Stimulated activated CD8-positive, alpha-beta memory T cell treated with anti-CD3 and anti-CD28 coated beads, Interleukin-7, amount 100 ng/mL, for 1 hour (primary cell): ENCODE measurements around the gene SLC9A9.
"Not testable (repeated sequence)": the region's sequence is repeated elsewhere in the genome, so short reads cannot be mapped to it uniquely, and the experiment has no call there.

Experiments
- DNase-seq, 2 donors: peaks; one replicate each; pipeline ENCODE4 v3.0.0-alpha.2; 2020; ENCODE audit warnings: low read depth in 2 of 2

Gene SLC9A9

DNA sequence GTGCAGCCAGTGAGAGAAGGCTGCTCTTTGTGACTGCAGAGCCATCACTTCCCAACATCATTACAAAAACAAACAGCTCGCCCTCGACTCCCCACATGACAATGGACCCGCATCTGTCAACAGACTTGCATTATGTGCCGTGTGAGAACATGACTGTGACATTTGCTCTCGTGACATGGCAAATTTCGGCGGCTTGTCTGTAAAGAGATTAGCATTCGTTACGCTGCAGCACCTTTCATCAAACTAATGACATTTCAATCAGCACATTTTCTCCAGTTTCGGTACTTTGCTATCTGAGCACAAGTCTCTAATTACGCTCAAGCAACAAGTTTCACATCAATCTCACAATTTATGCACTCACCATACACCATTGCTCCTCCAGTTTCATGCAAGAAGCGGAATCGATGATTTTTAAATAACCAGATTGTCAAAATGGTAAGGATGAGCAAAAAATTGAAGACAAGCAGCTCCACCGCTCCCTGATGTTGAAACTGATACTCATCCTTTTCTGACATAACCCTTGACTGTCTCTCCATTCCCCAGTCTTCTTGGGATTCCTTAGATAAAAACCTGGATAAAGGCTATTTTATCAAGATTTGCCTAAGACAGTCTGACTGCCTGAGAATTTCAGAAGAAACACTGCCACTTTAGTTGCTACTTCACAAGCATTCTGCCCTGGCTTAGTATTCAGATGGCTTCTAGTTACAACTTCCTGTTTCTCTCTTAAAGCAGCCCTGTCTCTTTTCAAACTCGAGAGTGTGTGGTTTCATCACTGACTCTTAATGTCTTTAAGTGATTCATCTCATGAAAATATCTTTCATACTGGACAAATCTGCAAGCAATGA lies at the start of gene SLC9A9:
Gene SLC9A9, minus strand, starts transcription at position 682 of the 845 bp plus-strand sequence. Its CDS starts 146 bp downstream, at position 536.
- no peak for DNase-seq

DNA sequence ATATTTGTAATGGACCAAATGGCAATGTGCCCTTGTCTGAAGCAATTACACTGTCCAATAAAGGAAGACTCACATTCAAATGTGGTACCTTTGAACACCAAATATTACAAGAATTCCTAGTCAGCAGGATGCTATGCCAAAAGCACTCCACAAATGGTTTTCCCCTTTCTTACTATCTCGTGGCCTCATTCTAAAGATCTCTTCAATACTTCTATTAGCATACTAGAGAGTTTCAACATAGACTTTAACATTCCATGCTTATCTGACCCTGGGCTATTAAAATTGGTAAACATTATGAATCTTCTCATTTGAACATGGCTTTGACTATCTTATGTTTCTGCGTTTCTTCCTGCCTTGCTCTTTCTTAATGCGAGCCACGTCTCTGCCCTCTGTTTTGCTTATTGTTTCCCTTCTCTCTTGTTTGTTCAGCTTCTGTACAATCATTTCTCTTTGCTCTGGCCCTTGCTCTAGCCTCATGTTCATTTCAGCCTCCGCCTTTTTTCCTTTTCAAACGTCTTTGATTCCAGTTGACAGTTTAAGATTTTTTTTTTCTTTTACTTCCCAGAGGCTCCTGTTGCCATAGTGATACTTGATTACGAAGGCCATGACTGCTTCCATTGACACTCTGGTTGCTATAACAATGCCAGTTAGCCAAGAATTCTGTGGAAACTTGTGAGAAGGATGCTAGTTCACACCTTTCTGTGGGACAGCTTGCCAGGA lies 49.5 kb upstream of the SLC9A9 start:
- DNase-seq = no peak

DNA sequence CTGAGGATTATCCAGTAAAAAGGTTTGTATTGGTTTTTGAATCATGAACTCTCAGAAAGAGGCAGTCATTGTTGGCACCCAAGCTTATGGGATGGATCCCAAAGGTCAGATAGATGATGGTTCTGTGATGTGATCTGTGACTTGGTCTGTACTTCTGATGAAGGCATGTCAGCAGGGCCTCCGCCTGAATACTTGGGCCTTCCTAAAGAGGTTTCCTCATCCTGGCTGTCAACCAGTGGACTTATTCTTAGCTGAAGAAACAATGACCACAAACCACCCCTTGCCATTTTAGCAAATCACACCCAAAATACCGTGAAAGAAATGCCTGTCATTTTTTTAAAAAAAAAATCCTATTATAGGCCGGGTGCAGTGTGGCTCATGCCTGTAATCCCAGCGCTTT lies 48.2 kb upstream of the SLC9A9 start:
- DNase-seq = no peak

DNA sequence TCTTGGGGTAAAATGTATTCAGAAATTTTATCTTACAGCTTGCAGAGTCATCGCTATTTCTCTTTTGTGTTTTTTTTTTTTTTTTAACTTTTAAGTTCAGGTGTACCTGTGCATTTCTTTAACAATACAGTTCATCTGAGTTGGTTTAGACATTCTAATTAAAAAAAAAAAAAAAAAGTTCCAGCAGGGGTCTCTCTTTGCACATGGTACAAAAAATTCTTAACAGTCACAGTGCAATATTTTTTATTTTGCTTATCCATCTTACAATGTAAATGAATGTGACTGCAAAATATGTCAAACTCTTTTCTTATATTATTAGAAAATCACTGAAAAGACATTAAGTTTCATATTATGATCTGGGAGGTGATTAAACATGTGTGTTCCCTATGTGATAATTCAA lies 47.5 kb upstream of the SLC9A9 start:
- no peak for DNase-seq

DNA sequence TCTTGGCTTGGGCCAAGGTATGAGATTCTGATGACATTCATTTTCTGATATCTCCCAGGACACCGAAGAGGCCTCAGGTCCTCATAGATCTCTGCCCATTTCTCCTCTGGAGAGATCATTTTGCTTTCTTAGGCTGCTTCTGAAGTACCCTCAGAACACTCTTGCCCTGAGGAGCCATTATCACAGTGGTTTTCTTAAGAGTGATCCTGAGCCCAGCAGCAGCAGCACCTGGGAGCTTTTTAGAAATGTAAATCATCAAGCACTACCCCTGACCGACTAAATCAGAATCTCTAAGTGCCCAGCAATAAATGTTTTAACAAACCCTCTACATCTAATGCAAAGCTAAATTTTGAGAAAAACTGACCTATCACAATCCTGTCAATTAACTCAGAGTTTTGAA lies 40.6 kb upstream of the SLC9A9 start:
- no peak for DNase-seq

DNA sequence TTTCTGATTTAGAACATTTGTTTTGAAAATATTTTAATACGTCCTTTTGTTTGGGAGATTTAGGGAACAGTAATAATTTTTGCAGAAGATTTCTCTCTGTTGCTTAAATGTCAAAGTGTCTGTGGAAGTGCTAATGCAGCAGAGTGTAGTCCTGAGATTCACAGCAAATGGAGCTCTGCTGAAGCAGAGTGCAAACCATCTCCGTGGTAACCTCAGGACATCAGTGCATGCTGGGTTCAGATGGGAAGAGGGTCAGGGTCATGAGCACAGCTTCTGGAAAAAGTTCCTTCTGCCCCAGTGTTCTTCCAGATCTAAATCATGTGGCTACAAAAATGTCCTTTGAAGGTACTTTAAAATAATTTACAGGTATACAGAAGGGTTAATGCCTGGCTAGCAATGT lies 39.9 kb upstream of the SLC9A9 start:
- DNase-seq = no peak

DNA sequence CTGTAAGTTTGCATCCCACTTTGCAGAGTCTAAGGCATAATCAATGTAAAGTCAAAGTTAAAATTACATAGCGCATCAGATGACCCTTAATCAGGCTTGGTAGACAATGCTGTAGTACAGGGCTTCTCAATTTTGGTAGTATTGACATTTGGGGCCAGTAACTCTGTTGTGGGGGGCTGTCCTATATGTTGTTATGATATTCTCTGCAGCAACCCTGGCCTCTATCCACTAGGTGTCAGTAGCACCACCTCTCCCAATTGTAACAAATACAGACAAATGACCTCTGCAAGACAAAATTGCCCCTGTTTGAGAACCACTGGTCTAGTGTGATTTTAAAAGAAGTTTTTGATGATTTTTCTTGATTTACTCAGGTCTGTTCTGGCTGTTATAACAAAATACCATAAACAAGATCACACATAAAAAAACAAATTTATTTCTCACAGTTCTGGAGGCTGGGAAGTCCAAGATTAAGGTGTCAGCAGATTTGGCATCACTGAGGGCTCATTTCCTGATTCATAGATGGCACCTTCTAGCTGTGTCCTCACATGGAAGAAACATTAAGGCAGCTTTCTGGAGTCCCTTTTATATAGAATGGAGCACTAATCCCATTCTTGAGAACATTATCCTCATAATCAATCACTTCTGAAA lies 37.6 kb upstream of the SLC9A9 start:
- no peak for DNase-seq

DNA sequence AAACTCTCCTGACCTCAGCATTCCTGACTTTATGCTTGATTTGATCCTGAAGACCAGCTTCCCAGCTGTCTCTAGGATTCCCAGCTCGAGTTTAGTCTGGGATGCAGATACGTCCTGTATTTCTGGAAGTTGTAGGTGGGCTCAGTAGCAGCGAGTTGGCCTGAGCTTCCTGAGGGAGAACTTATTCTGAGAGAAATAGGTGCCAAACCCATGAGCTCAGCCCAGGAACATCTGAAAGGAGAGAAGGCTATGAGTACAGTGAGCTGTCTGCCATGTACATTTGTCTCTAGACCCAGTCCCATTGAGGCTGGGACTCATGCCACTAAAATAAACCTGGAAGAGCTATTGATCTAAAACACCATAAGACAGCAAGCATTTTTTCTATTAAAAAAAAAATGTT lies 36.6 kb upstream of the SLC9A9 start:
- no peak for DNase-seq

DNA sequence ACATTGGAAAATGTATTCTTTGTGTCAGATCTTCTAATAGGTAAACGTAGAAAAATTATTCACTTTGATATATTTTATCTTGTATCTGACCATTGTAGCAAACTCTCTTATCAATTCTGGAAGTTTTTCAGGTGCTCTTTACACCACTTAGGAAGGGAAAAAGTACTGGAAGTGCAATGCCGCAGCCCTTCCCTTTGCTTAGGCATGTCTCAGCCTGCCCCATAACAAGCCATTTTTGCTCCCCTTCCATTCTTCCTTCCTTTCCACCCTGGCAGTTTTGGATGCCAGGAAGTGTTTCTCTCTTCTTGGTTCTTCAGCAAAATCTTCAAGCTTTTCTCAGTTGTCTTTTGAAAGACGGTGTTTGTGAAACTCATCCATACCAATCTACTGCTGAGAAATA lies 34.9 kb upstream of the SLC9A9 start:
- no peak for DNase-seq

DNA sequence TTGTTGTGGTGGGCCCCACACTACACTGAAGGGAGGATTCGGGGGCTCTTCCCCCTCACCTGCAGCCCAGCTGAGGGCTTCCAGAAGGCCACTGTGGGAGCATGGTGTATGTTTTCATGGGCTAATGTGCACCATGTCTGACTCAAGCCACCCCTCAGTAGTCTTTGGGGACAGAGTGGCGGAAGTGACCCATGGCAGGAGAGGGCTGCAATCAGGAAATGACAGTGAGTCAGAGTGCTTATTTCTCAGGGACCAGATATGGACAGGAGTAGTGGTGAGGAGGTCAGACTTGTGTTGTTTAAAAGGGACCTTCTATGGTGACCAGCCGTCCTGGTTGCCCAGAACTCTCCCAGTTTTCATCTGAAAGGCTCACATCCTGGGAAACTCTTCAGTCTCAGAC lies 32.8 kb upstream of the SLC9A9 start:
- DNase-seq = no peak

DNA sequence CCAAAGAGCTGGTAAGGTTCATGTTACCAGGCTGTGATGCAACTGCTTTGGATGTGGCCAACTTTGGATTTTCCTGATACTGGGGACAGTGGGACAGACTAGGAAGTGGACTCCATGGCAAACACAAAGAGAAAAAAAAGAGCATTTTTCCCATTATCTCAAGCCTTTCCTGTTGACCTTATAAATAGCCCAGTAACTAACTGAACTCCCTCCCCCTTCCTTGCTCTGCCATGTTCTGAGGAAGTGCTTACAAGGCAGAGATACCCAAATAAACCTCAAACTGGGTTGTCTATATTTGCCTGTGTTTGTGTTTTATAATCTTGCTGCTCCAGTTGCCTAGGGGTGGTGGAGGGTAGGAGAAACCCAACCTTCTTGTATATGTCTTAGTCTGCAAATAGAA lies 27.3 kb upstream of the SLC9A9 start:
- DNase-seq = no peak

DNA sequence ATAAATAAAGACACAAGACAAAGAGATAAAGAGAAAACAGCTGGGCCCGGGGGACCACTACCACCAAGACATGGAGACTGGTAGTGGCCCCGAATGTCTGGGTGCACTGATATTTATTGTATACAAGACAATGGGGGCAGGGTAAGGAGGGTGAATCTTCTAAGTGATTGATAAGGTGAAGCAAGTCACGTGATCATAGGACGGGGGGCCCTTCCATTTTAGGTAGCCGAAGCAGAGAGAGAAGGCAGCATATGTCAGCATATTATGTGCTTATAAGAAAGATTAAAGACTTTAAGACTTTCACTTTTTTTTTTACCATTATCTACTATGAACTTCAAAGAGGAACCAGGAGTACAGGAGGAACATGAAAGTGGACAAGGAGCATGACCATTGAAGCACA lies 25.3 kb upstream of the SLC9A9 start:
- not testable (repeated sequence) for DNase-seq

DNA sequence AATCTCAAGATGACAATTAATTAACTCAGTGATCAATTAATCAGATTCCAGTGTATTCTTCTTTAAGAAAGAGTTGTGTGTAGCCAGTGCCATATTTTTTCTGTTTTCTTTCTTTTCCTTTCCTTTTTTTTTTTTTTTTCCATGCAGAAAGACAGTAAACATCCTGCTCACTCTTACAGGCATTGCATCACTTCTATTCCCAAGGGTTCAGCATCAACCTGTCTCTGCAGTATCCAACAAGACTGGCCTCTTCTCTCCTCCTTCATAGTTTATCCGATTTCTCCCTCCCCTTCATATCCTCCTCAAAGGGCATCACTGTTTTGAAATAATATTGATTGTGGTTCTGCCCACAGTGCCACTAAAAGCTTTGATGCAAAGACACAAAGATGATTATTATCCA lies 17.0 kb upstream of the SLC9A9 start:
- DNase-seq = no peak

DNA sequence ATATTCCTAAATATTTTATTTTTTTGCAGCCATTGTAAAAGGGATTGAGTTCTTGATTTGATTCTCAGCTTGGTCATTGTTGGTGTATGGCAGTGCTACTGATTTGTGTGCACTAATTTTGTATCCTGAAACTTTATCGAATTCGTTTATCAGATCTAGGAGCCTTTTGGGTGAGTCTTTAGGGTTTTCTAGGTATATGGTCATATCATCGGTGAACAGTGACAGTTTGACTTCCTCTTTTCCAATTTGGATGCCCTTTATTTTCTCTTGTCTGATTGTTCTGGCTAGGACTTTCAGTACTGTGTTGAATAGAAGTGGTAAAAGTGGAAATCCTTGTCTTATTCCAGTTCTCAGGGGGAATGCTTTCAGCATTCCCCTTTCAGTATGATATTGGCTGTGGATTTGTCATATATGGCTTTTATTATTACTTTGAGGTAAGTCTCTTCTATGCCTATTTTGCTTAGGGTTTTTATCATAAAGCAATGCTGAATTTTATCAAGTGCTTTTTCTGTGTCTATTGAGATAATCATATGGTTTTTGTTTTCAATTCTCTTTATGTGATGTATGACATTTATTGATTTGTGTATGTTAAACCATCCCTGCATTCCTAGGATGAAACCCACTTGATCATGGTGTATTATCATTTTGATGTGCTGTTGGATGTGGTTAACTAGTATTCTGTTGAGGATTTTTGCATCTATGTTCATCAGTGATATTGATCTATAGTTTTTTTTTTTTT lies 11.4 kb upstream of the SLC9A9 start:
- no peak for DNase-seq

DNA sequence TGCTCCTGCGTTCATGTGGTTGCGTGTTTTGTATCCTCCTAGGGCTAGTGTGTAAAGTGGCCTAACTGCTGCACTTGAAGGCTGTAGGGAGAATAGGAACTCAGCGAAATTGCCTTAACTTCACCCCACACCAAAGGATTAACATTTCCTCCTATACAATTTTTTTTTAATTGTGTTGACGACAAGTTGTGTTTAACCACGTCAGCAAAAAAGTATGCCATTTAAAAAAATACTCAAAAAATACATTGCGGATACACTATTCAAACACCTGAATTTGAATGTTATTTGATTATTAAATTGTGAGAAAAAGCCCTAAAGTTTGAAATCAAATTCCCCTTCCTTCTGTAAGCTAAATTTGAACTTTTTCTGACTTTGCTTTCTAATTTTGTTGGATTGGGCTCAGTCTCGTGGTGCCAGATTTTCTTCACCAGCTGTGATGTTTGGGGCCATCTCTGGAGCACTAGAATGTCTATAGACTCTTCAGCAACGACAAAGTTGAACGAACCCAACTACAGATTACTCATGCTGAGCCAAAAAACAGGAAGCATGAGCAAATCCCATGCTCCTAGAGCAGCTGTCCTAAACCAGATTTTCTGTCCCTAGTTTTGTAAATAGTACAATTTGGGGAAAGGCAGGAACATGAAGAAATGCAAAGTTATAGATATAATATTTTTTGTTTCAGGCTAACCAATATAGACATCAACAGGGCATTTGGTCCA lies 8.1 kb upstream of the SLC9A9 start:
- no peak for DNase-seq

DNA sequence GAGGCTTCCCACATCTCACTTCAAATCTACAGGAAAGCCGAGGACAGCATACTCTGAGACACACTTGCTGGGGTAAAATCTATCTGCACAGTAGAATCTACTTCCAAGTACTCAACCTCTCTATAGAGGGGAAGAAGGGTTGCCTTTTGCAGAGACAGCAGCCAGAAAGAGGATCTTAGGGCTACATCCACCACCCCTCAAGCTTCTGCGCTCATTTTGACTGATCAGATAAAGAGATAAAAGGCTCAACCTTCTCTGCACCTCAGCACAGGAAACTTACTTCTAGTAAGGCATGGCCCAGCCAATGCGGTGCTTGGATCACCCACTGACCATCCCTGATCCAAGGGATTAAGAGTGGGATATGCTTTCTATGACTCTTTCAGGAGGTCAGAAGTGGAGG lies 6.9 kb upstream of the SLC9A9 start:
- no peak for DNase-seq

DNA sequence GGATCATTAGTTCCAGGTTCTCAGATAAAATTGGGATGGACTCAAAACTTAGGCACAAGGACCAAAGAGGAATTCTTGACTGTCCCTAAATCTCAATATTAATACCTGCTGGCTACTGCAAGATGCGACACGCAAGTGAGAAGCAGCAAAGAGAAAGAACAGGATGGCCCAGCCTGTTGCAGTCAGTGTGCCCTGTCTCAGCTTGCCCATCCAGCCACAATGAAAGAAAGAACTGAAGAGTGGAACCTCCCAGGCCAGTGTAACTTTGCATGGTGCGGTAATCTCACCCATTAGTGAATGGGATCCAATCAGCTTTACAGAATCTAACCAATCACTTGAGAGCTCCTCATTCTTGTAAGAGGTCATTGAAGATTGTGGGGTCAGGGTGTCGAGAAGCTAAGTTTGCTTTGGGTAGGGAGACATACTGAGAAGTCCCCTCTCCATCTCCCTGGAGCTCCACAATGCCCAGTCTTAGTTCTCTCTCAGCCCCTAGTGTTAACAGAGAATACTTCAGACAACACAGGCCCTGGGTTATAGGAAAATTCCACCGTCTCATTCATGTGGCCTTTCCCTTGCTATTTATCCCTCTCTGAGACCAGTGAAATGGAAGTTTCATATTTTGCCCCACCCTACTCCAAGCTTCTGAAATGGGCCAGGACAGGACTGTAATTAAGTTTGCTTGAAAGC lies 3.2 kb upstream of the SLC9A9 start:
- no peak for DNase-seq

DNA sequence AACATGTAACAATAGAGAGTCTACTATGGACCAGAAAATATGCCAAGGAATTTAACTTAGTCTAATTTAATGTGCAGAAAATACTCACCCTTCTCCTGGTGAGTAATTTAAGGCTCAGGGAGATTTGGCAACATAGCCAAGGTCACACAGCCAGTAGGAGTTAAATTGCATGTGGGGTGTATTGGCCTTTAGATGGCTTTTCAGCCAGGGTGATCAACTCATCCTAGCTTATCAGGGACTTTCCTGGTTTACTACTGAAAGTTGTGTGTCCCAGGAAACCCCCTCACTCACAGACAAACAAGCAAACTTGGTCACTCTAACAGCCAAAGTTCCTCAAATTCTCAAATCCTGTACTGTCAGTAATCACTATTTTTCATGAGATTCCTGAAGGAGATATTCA lies 2.6 kb upstream of the SLC9A9 start:
- no peak for DNase-seq

DNA sequence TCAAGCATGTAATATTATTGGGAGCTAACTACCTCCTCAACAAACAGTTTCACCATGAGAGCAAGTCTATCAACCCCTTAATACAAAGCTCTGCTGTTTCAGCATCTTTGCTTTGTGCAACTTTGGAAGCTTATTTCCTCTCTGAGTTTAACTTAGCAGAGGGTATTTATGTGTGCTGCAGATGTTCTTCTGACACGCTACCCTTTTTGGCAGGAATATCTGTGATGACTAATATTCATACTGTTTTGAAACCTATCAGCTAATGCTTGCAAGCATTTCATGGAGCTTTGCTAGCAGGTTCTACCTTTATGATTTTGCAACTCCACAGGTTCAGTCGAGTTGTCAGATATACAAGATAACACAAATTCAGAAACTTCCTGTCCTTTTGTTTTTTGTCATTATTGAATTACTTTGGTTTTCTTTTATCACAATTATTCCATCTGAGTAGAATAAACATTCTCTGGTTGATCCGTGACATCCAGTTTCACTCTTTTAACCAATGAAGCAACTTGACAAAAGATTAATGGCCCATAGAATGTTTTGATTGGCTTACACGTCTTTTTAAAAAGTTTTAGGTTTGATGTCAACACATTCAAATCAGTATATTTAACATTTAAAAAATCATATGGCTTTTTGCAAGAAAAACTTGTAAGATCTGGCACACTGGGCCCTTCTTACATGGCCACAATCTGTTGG lies 1.7 kb upstream of the SLC9A9 start:
- no peak for DNase-seq

DNA sequence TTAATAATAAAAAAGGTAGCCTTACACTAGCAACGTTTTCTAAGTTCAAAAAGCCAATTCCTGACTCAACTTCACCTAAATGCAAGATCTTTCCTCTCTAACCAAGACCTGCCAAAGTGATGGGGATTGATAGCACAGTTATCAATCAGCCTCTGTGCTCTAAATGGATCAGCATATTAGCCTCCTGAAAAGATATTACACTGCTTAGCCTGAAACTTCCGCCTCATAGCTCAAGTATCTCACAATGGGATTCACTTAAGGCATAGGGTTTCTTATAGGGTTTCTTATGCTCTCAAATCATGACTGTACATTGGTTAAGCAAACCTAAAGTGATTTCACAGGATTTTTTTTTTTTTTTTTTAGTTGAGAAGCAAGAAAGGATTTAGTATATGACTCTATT lies 436 bp upstream of the SLC9A9 start:
- DNase-seq = no peak
